Spleen (tissue), 7 donors: ENCODE measurements around the gene AKR1A1.
"Not testable (repeated sequence)": the region's sequence is repeated elsewhere in the genome, so short reads cannot be mapped to it uniquely, and the experiment has no call there.

Experiments used
- CTCF ChIP-seq, 11 experiments: fragments of 200-600 bp in 7 of 11; fragments of 450-650 bp in 4 of 11; sonication (generic) in 4 of 11; IDR thresholded peaks in 8 of 11; conservative IDR thresholded peaks in 3 of 11; 1 replicate in 7 of 11; 2 replicates in 4 of 11; pipeline versions ENCODE4 v1.4.0 to v1.8.0; 2016 to 2021; ENCODE audit warnings: antibody characterized with exemption in 11 of 11, inconsistent platforms in 4 of 11, mild to moderate bottlenecking in 1 of 11
- POLR2A ChIP-seq, 3 donors: fragments of 450-650 bp; IDR thresholded peaks; one replicate each; pipeline ENCODE4 v1.5.1; 2017; ENCODE audit warnings: antibody characterized with exemption in 3 of 3, mild to moderate bottlenecking in 1 of 3
- POLR2AphosphoS5 ChIP-seq, 3 donors: sonication (generic); formaldehyde crosslinking; IDR thresholded peaks; one replicate each; pipeline ENCODE4 v1.5.1; 2017; ENCODE audit warnings: antibody characterized with exemption in 3 of 3
- donor health status: DM: no; HTN: no; CAD: no; lungs with moderate emphysema.
- donor health status: DM: no; HTN: no; CAD: no.
- donor health status: DM: no; HTN: no; CAD: no.

- not testable (repeated sequence) for TF ChIP-seq CTCF (IDR thresholded peaks at IDR 0.05 in 8 of 11, conservative IDR thresholded peaks at IDR 0.05 in 3 of 11); POLR2AphosphoS5 (IDR thresholded peaks at IDR 0.05); POLR2A (IDR thresholded peaks at IDR 0.05)
These were observed 27.1 kb upstream of the AKR1A1 start for GRCh38 chr1:45523516-45523915.
